HG03439 (cell line): ENCODE data around the gene RUBCNL.
"Not testable (repeated sequence)": the region's sequence is repeated elsewhere in the genome, so short reads cannot be mapped to it uniquely, and the experiment has no call there.

Source experiments
- ATAC-seq: cut with Tn5 transposase; IDR thresholded peaks from one replicate; pipeline ENCODE4 v1.9.1; 2021; ENCODE audit warnings: mild to moderate bottlenecking, moderate library complexity; ENCODE audit not compliant: unreplicated experiment

RUBCNL gene

GRCh38 chr13:46377554-46377953 lies 9.5 kb downstream of the RUBCNL start:
- peak; percentile 42 for ATAC-seq

DNA sequence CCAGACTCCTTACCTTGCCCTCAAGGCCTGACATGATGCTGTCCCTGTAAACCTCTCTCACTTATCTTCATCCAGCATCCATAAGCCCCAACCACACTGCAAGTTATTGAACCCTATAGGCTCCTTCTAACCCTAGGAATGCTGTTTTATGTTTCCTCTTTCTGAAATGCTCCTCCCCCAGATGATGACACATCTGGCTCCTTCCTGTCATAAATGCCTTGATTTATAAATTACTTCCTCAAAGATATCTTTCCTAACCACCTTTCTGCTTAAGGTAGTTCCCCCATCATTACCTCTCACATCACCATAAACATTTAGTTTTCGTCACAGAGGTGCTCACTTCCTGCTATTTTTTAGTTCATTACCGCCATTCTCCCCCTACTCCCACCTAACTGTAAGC lies 12.3 kb downstream of the RUBCNL start:
- no peak for ATAC-seq

GRCh38 chr13:46373623-46374022 lies 13.4 kb downstream of the RUBCNL start:
- ATAC-seq: no peak

DNA sequence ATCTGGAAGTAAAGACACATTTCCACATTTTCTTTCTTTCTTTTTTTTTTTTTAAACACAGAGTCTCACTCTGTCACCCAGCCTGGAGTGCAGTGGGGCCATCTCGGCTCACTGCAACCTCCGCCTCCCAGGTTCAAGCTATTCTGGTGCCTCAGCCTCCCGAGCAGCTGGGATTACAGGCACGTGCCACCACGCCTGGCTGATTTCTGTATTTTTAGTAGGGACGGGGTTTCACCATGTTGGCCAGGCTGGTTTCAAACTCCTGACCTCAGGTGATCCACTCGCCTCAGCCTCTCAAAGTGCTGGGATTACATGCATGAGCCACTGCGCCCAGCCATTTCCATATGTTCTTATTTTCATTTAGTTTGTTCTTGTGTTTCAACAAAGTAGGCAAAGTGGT lies 14.1 kb downstream of the RUBCNL start:
- ATAC-seq: not testable (repeated sequence)

GRCh38 chr13:46372071-46372470 lies 15.0 kb downstream of the RUBCNL start:
- ATAC-seq: no peak

DNA sequence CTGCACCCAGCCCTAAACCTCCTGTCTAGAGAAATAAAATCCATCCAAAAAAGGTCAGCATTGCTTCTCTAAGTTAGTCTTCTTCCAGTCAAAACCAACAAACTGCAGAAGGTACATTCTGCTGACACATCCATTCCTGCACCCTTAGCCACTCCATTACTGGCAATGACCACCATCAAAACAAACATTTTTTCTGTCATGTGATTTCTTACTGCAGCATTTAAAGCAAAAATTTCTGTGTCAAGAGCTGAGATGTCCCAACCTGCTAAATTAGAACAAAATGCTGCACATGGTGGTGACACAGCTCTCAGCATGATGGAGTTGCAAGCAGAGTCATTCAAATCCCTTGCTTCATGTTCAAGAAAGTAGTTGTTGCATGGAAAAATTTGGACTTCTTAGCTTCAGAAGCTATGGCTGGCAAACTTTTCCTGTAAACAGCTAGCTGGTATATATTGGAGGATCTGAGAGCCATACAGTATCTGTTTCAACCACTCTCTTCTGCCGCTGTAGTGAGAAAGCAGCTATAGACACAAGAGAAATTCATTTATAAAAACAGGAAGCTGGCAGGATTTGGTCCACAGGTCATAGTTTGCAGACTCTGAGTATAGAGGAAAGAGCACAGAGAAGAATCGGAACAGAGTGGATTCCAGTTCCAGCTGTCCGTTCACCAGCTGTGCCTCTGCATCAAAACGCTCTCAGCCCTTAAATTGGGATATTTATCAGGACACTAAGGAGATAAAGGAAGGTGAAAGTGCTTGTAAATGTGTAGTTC lies 17.4 kb downstream of the RUBCNL start:
- ATAC-seq: no peak

DNA sequence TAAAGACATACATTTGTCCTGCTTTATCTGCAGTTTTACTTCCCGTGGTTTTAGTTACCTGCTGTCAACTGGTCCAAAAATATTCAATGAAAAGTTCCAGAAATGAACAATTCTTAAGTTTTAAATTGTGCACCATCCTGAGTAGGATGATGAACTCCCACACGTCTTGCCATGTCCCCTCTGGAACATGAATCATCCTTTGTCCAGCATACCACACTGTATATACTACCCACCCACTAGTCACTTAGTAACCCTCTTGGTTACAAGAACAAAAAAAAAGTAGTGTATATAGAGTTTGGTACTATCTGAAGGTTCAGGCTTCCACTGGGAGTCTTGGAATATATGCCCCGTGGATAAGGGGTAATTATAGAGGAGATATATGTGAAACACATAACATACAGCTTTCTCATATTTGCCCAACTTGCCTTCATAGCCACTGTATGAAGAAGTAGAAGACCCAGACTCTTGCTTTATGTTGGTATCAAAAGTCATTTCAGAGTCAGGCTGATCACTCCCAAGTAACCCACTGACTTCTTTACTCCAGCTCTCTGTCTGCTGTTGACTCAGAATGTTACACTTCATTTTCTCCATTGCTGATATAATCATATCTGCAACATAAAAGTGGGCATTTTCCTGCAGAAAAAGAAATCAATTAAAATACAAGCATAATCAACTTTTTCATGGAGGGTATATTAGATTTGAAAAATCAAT lies 19.3 kb downstream of the RUBCNL start:
- no peak for ATAC-seq

DNA sequence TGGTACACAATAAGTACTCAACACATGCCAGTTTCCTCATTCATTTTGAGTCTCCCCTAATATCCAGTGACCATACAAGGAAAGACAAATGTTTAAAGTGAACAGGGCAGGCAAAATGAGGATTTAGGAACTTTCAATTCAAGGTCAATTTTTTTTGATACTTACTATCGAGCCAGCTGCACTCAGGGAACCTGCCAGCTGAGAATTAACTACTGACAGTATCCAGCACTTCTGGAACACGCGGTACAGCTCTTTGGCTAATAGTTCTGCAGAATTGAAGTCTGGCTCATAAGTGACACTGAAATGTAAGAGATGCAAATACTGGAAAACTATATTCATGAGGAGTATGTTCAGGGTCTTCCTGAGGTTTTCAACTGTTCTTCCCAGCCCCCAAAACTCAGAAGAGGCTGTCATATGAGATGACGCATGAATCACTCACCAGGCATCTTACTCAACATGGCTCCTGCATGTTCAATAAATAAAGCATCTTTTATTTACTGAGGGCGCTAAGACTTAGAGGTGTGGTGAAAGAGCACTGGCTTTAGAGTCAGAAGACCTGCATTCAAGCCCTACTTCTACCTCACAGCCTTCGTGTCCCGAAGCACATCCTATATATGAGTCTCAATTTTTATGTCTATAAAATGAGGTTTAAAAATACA lies 25.6 kb downstream of the RUBCNL start:
- no peak for ATAC-seq

DNA sequence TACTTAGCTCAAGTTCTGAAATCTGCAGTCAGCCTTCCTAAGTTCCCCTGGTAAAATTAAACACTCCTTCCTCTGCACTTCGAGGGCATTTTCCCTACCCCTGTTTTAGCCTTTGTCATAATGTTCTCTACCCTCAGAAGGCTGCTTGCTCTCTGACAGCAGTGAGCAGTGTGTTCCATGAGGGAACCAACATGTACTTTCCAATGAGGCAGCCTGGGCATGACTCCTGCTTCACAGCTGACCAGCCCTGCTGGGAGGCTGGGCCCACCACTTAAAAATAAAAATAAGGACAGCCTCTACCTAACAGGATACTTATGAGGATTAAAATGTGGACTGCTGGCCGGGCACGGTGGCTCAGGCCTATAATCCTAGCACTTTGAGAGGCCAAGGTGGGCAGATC lies 26.4 kb downstream of the RUBCNL start:
- no peak for ATAC-seq

- ATAC-seq: no peak
Observed at GRCh38 chr13:46359714-46360113, 27.3 kb downstream of the RUBCNL start.

DNA sequence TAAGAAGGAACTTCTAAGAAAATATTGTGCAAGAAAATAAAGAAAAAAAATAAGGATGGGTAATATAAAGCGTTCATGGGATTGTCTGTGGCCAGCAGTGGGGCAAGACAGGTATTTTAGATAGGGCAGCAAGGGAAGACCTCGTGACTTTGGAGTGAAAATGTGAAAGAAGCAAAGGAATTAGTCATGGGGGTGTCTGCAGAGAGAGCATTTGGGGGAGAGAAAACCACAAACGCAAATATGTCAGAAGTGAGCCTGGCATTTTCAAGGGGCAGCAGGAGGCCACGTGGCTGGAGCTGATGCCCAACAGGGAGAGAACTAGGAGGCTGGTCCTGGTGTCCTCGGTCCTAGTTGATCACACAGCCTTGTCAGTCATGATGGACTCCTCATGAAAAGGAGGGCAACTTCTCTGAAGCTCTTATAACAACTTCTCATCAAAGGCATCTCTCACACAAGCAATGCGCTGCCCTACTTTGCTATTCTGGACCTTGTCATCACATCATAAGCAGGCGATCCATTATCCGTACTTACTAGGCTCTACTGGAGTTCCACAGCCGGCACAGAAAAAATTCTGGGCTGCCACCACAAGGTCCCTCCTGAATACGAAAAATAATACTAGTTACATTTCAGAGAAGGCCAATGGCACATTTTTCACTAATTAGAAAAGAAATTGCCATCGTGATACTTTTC lies 31.0 kb downstream of the RUBCNL start:
- ATAC-seq: no peak

DNA sequence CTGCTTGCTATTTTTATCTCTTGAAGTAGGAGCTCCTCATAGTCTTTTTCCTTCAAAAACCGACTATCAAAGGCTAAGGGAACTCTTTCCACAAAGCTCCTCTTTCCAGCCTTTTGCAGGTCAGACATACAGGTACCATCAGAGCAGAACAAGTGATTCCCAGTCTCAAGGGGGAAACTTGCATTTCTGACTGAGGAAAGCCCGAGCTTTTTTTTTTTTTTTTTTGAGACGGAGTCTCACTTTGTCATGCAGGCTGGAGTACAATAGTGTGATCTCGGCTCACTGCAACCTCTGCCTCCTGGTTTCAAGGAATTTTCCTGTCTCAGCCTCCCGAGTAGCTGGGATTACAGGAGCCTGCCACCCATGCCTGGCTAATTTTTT lies 32.0 kb downstream of the RUBCNL start:
- no peak for ATAC-seq

- ATAC-seq: no peak
Observed at GRCh38 chr13:46354156-46355087, 32.6 kb downstream of the RUBCNL start.

DNA sequence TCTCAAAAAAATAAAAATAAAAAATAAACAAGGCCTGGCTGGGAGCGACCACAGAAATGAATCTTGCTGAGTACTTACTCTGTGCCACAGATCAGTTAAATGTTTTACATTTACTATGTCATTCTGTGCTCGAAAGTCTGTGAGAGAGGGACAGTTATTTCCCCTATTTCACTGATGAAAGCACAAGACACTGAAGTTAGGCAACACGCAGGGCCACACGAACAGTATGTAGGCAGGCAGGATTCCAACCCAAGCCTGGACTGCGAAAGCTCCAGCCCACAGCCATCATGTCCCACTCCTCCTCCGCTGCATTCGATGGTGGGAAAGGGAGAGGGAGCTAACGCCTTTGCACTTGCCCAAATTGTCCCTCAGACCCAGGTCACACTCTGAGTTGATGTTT lies 34.2 kb downstream of the RUBCNL start:
- ATAC-seq: no peak

- no peak for ATAC-seq
Observed at GRCh38 chr13:46350003-46350402, 37.0 kb downstream of the RUBCNL start.

DNA sequence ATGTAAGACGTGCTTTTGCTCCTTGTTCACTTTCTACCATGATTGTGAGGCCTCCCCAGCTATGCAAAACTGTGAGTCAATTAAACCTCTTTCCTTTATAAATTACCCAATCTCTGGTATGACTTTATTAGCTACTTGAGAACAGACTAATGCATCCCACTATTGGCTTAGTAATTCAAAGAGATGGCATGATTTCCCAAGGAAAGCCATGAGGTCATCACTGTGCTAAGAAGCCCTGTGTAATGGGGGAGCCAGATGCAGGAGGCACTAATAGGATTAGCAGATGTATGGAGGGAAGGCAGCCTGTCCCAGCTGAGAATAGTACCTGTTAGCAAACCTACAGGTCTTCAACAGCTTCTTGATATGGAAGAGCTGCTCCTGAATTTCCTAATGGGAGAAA lies 38.1 kb downstream of the RUBCNL start:
- no peak for ATAC-seq

- no peak for ATAC-seq
Observed at GRCh38 chr13:46347277-46347676, 39.8 kb downstream of the RUBCNL start.

GRCh38 chr13:46345866-46346265 lies 41.2 kb downstream of the RUBCNL start:
- no peak for ATAC-seq

DNA sequence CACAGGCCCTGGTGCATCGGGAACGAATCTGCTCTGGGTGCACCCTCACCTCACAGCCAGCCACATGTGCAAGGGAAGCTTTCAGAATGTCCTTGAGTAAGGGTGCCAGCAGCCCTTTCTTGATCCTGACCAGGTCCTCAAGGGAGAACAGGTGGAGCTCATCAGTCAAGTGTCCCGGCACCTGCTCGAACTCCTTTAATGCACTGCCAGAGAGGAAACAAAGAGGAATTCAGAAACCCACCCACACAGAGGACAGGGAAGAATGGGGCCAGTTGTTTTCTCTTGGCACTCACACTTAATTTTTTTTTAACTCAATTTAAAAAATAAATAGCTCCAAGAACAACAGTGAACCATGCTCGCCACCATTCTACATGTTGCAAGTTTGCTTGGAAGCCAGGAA lies 41.7 kb downstream of the RUBCNL start:
- ATAC-seq: no peak

DNA sequence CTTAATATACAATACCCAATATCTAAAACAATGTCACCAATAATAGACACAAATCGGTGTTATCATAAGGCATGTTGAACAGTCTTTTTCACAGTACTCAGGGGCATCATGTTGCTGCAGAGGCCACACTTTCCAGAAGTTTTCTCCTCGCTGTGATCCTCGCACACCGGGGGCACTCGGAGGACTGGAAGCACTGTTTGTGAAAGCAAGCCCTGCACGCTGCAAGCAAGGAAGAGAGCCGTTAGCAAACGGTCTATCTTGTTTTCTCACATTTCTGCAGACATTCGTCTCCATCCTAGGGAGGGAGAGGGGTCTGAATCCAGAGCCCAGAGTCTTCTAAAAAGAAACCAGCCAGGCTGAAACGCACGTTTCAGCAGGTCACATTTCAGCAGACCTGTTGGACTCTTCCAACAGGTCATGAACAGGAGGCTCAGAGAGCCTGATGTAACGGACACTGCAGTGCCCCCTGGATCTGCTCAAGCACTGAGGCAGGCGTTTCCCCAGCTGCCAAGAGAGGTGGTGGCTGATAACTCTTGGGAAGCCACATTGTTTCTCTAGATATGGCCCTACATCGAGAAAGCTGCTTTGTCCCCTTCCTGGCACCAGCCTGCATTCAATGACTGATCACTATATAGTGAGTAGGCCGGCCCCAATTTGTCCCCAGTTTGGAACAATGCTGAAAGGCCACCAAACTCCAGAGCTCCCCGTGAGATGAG lies 43.6 kb downstream of the RUBCNL start:
- ATAC-seq: no peak
